WTC11 (cell line): Measurements from ENCODE around the gene GARIN3. TPM values are rescaled to one million over a fixed set of nuclear protein-coding genes. Genes with fewer than 3 reads are reported as not detected.

Experiments
- ATAC-seq: fragments of 200-7000 bp; cut with Tn5 transposase; 2 replicates; pipeline ENCODE4 v1.10.0; 2021; ENCODE audit warnings: mild to moderate bottlenecking, moderate library complexity
- CTCF ChIA-PET: fragments of 300-600 bp; sonication (Branson Sonifier 250); formaldehyde crosslinking; loops from one replicate; lab custom pipeline; 2021; ENCODE audit warnings: antibody characterized with exemption; lab: Charles Lee
- POLR2A ChIA-PET: fragments of 350-600 bp; sonication (Branson Sonifier 250); formaldehyde crosslinking; loops from one replicate; lab custom pipeline; 2021; ENCODE audit warnings: antibody characterized with exemption; lab: Charles Lee
- DNase-seq: peaks from one replicate; pipeline ENCODE4 v3.0.0; 2021; ENCODE audit warnings: low spot score
- H3K27ac Mint-ChIP-seq: 2 replicates; pipeline ENCODE4 v1.8.0; 2021; ENCODE audit warnings: mixed read lengths
- H3K27me3 Mint-ChIP-seq: 2 replicates; pipeline ENCODE4 v1.8.0; 2021; ENCODE audit warnings: low read depth, mild to moderate bottlenecking, moderate library complexity, mixed read lengths
- H3K36me3 Mint-ChIP-seq: 2 replicates; pipeline ENCODE4 v1.8.0; 2021; ENCODE audit warnings: mixed read lengths
- H3K4me1 Mint-ChIP-seq: 2 replicates; pipeline ENCODE4 v1.8.0; 2022; ENCODE audit warnings: mixed read lengths
- H3K4me3 Mint-ChIP-seq: 2 replicates; pipeline ENCODE4 v1.8.0; 2021; ENCODE audit warnings: mild to moderate bottlenecking, moderate library complexity, mixed read lengths
- H3K9me3 Mint-ChIP-seq: 2 replicates; pipeline ENCODE4 v1.8.0; 2021; ENCODE audit warnings: mixed read lengths
- FOXP1 ChIP-seq: sonication (generic); formaldehyde crosslinking; IDR thresholded peaks from 2 replicates; pipeline ENCODE4 v1.8.0; 2022; ENCODE audit warnings: missing genetic modification reagents, mild to moderate bottlenecking, moderate library complexity, borderline replicate concordance
- NFATC4 ChIP-seq: fragments of 250-450 bp; sonication (Bioruptor Pico); IDR thresholded peaks from 2 replicates; pipeline ENCODE4 v1.9.0; 2021; ENCODE audit warnings: mild to moderate bottlenecking
- TEAD1 ChIP-seq: sonication (generic); formaldehyde crosslinking; IDR thresholded peaks from 2 replicates; pipeline ENCODE4 v1.8.0; 2022; ENCODE audit warnings: mild to moderate bottlenecking, missing genetic modification reagents
- ZNF138 ChIP-seq: sonication (generic); formaldehyde crosslinking; conservative IDR thresholded peaks from 2 replicates; pipeline ENCODE4 v1.8.1; 2022; ENCODE audit warnings: mild to moderate bottlenecking, moderate library complexity, missing genetic modification reagents
- total RNA-seq: library from RNA; stranded (reverse); gene quantifications from 3 replicates; pipeline ENCODE4 v1.2.3, GENCODE V29; 2021
- TF ChIP-seq, protein P1 (sequence below): fragments of 250-450 bp; sonication (Bioruptor Pico); IDR thresholded peaks from 2 replicates; pipeline ENCODE4 v1.9.0; 2021; ENCODE audit warnings: moderate library complexity, mild to moderate bottlenecking, inconsistent platforms, borderline replicate concordance
- TF ChIP-seq, protein P2 (sequence below): sonication (generic); formaldehyde crosslinking; IDR thresholded peaks from 2 replicates; pipeline ENCODE4 v1.8.0; 2023; ENCODE audit warnings: missing genetic modification reagents, mild to moderate bottlenecking, borderline replicate concordance
- TF ChIP-seq, protein P3 (sequence below): sonication (generic); formaldehyde crosslinking; conservative IDR thresholded peaks from 2 replicates; pipeline ENCODE4 v1.8.1; 2022; ENCODE audit warnings: mild to moderate bottlenecking, missing genetic modification reagents
- TF ChIP-seq, protein P4 (sequence below): sonication (generic); formaldehyde crosslinking; IDR thresholded peaks from 2 replicates; pipeline ENCODE4 v1.8.0; 2022; ENCODE audit warnings: mild to moderate bottlenecking, missing genetic modification reagents
- TF ChIP-seq, protein P5 (sequence below): fragments of 250-450 bp; sonication (Bioruptor Pico); IDR thresholded peaks from 2 replicates; pipeline ENCODE4 v1.8.0; 2021; ENCODE audit warnings: mild to moderate bottlenecking
- TF ChIP-seq, protein P6 (sequence below): sonication (generic); formaldehyde crosslinking; IDR thresholded peaks from 2 replicates; pipeline ENCODE4 v1.8.1; 2023; ENCODE audit warnings: mild to moderate bottlenecking, missing genetic modification reagents
- TF ChIP-seq, protein P7 (sequence below): sonication (generic); formaldehyde crosslinking; IDR thresholded peaks from 2 replicates; pipeline ENCODE4 v1.8.1; 2022; ENCODE audit warnings: low read depth, missing genetic modification reagents, borderline replicate concordance
- TF ChIP-seq, protein P8 (sequence below): sonication (generic); formaldehyde crosslinking; IDR thresholded peaks from 2 replicates; pipeline ENCODE4 v1.8.1; 2023; ENCODE audit warnings: mild to moderate bottlenecking, missing genetic modification reagents, borderline replicate concordance

Gene GARIN3
- total RNA-seq, 1 experiment from 2014 or later, result not detected

DNA sequence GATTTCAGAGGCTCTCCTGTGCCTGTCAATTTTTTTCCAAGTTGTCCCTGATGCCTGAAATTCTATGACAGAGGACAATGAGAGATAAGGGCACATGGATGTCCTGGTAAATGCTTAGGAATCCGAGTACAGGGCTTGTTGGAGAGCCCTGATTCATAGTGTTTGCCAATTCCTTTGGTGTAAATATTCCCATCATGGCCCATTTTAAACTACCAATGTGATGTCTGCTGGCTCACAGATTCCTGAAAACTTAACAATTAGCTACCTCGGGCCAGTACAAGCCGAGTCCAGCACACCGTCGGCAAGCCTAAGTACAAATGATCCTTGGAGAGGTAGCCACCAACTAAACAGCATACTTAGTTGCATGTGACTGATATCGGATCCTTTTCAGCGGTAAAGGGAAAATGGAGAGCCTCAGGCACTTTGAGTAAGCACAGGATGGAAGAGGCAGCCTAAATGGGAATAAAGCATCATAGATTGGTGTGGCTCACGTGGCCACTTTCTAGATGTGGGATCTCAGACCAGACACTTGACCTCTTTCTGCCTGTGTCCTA, 18.1 kb upstream of the GARIN3 start:
- Mint-ChIP-seq H3K9me3 (0 out of 2 replicates have a peak, but pooled peaks cover 3% of the 10 kb centered on the region), H3K4me3 (no peak overlapping the region), H3K36me3 (no peaks in the 10 kb centered on the region), H3K4me1 (no peaks in the 10 kb centered on the region), H3K27ac (no peak overlapping the region), H3K27me3 (peaks cover 67% of the 10 kb centered on the region)
- no peak for DNase-seq
- TF ChIP-seq NFATC4 (CRISPR knock-in tag), result no peak
- TF ChIP-seq, protein P1, sequence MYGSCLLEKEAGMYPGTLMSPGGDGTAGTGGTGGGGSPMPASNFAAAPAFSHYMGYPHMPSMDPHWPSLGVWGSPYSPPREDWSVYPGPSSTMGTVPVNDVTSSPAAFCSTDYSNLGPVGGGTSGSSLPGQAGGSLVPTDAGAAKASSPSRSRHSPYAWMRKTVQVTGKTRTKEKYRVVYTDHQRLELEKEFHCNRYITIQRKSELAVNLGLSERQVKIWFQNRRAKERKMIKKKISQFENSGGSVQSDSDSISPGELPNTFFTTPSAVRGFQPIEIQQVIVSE (CRISPR knock-in tag), result no peak
- TF ChIP-seq, protein P2, sequence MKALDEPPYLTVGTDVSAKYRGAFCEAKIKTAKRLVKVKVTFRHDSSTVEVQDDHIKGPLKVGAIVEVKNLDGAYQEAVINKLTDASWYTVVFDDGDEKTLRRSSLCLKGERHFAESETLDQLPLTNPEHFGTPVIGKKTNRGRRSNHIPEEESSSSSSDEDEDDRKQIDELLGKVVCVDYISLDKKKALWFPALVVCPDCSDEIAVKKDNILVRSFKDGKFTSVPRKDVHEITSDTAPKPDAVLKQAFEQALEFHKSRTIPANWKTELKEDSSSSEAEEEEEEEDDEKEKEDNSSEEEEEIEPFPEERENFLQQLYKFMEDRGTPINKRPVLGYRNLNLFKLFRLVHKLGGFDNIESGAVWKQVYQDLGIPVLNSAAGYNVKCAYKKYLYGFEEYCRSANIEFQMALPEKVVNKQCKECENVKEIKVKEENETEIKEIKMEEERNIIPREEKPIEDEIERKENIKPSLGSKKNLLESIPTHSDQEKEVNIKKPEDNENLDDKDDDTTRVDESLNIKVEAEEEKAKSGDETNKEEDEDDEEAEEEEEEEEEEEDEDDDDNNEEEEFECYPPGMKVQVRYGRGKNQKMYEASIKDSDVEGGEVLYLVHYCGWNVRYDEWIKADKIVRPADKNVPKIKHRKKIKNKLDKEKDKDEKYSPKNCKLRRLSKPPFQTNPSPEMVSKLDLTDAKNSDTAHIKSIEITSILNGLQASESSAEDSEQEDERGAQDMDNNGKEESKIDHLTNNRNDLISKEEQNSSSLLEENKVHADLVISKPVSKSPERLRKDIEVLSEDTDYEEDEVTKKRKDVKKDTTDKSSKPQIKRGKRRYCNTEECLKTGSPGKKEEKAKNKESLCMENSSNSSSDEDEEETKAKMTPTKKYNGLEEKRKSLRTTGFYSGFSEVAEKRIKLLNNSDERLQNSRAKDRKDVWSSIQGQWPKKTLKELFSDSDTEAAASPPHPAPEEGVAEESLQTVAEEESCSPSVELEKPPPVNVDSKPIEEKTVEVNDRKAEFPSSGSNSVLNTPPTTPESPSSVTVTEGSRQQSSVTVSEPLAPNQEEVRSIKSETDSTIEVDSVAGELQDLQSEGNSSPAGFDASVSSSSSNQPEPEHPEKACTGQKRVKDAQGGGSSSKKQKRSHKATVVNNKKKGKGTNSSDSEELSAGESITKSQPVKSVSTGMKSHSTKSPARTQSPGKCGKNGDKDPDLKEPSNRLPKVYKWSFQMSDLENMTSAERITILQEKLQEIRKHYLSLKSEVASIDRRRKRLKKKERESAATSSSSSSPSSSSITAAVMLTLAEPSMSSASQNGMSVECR (CRISPR knock-in tag), result no peak
- no peak for TF ChIP-seq FOXP1 (CRISPR knock-in tag)
- no peak for TF ChIP-seq ZNF138 (CRISPR knock-in tag)
- TF ChIP-seq, protein P3, sequence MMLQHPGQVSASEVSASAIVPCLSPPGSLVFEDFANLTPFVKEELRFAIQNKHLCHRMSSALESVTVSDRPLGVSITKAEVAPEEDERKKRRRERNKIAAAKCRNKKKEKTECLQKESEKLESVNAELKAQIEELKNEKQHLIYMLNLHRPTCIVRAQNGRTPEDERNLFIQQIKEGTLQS (CRISPR knock-in tag), result no peak
- TF ChIP-seq, protein P4, sequence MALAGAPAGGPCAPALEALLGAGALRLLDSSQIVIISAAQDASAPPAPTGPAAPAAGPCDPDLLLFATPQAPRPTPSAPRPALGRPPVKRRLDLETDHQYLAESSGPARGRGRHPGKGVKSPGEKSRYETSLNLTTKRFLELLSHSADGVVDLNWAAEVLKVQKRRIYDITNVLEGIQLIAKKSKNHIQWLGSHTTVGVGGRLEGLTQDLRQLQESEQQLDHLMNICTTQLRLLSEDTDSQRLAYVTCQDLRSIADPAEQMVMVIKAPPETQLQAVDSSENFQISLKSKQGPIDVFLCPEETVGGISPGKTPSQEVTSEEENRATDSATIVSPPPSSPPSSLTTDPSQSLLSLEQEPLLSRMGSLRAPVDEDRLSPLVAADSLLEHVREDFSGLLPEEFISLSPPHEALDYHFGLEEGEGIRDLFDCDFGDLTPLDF (CRISPR knock-in tag), result no peak
- TF ChIP-seq, protein P5, sequence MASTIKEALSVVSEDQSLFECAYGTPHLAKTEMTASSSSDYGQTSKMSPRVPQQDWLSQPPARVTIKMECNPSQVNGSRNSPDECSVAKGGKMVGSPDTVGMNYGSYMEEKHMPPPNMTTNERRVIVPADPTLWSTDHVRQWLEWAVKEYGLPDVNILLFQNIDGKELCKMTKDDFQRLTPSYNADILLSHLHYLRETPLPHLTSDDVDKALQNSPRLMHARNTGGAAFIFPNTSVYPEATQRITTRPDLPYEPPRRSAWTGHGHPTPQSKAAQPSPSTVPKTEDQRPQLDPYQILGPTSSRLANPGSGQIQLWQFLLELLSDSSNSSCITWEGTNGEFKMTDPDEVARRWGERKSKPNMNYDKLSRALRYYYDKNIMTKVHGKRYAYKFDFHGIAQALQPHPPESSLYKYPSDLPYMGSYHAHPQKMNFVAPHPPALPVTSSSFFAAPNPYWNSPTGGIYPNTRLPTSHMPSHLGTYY (CRISPR knock-in tag), result no peak
- TF ChIP-seq, protein P6, sequence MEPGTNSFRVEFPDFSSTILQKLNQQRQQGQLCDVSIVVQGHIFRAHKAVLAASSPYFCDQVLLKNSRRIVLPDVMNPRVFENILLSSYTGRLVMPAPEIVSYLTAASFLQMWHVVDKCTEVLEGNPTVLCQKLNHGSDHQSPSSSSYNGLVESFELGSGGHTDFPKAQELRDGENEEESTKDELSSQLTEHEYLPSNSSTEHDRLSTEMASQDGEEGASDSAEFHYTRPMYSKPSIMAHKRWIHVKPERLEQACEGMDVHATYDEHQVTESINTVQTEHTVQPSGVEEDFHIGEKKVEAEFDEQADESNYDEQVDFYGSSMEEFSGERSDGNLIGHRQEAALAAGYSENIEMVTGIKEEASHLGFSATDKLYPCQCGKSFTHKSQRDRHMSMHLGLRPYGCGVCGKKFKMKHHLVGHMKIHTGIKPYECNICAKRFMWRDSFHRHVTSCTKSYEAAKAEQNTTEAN (CRISPR knock-in tag), result no peak
- TF ChIP-seq, protein P7, sequence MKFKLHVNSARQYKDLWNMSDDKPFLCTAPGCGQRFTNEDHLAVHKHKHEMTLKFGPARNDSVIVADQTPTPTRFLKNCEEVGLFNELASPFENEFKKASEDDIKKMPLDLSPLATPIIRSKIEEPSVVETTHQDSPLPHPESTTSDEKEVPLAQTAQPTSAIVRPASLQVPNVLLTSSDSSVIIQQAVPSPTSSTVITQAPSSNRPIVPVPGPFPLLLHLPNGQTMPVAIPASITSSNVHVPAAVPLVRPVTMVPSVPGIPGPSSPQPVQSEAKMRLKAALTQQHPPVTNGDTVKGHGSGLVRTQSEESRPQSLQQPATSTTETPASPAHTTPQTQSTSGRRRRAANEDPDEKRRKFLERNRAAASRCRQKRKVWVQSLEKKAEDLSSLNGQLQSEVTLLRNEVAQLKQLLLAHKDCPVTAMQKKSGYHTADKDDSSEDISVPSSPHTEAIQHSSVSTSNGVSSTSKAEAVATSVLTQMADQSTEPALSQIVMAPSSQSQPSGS (CRISPR knock-in tag), result no peak
- ChIA-PET POLR2A (no interaction called here), CTCF (no interaction called here)
- no peak for ATAC-seq

DNA sequence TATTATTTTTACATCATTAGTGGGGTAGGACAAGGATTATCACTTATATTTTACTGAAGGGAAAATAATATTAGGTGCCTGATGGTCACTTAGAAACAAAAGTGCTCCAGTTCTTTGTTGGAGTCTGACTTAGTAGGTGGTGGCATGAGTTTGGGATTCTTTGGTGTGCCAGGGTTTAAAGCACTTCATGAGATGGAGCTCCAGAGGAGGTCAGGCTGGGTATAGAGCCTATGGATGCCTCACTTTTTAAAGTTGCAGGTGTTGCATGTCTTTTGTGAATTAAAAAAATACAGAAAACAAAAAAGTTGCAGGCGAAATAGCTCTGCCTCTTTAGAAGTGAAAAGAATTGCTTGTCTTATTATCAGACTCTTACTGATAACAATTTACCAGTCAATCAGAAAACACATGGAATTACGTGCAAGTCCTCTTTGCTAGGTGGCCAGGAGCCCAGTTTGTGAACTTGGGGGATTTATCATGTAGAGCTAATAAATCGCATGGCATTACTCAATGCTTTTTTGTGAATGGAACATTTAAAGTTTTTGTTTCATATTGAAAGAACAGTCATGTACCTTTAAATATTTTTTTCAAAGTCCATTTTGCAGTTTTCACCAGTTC, 16.2 kb upstream of the GARIN3 start:
- H3K4me1 Mint-ChIP-seq, result no peaks in the 10 kb centered on the region
- peaks cover 7% of the 10 kb centered on the region; the same call in 1 of the 2 replicates for H3K9me3 Mint-ChIP-seq
- H3K4me3 Mint-ChIP-seq, result no peak overlapping the region
- CTCF ChIA-PET, result interaction anchor here (1.0 kb wide), 1 partner anchor 146 kb away, joined by 3 read pairs; no protein-coding TSS in a partner anchor
- H3K36me3 Mint-ChIP-seq, result no peaks in the 10 kb centered on the region
- POLR2A ChIA-PET, result no interaction called here
- H3K27me3 Mint-ChIP-seq, result peaks cover 47% of the 10 kb centered on the region
- no peak for DNase-seq
- H3K27ac Mint-ChIP-seq, result no peak overlapping the region
- no peak for ATAC-seq
- TF ChIP-seq, protein P2 (CRISPR knock-in tag), result no peak
- TF ChIP-seq TEAD1, result no peak
- TF ChIP-seq, protein P8, sequence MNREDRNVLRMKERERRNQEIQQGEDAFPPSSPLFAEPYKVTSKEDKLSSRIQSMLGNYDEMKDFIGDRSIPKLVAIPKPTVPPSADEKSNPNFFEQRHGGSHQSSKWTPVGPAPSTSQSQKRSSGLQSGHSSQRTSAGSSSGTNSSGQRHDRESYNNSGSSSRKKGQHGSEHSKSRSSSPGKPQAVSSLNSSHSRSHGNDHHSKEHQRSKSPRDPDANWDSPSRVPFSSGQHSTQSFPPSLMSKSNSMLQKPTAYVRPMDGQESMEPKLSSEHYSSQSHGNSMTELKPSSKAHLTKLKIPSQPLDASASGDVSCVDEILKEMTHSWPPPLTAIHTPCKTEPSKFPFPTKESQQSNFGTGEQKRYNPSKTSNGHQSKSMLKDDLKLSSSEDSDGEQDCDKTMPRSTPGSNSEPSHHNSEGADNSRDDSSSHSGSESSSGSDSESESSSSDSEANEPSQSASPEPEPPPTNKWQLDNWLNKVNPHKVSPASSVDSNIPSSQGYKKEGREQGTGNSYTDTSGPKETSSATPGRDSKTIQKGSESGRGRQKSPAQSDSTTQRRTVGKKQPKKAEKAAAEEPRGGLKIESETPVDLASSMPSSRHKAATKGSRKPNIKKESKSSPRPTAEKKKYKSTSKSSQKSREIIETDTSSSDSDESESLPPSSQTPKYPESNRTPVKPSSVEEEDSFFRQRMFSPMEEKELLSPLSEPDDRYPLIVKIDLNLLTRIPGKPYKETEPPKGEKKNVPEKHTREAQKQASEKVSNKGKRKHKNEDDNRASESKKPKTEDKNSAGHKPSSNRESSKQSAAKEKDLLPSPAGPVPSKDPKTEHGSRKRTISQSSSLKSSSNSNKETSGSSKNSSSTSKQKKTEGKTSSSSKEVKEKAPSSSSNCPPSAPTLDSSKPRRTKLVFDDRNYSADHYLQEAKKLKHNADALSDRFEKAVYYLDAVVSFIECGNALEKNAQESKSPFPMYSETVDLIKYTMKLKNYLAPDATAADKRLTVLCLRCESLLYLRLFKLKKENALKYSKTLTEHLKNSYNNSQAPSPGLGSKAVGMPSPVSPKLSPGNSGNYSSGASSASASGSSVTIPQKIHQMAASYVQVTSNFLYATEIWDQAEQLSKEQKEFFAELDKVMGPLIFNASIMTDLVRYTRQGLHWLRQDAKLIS (CRISPR knock-in tag), result no peak
